Myocyte (in vitro differentiated cells): ENCODE data around the gene KRT12. TPM values are rescaled to one million over a fixed set of nuclear protein-coding genes. Genes with fewer than 3 reads are reported as not detected.

Experiments
- DNase-seq: peaks from one replicate; pipeline ENCODE4 v3.0.0-alpha.2; 2012; ENCODE audit warnings: low read depth
- polyA plus RNA-seq: library from polyadenylated mRNA; unstranded; fragments of >200 nt; gene quantifications from one replicate; pipeline ENCODE4 v1.2.1, GENCODE V29; 2012; ENCODE audit warnings: missing spikeins
- total RNA-seq: library from RNA; depleted of rRNA; stranded (reverse); fragments of >200 nt; gene quantifications from 2 replicates; pipeline ENCODE4 v1.2.3, GENCODE V29; 2014

KRT12 gene
- not detected in 2 replicates for total RNA-seq
- not detected for polyA plus RNA-seq

- no peak for DNase-seq
Measured at GRCh38 chr17:40866838-40867237, at the start of gene KRT12. Gene KRT12, minus strand, starts transcription at chr17:40867223. Its CDS starts 37 bp downstream, at chr17:40867186.

- peak; percentile 17 for DNase-seq
Measured at GRCh38 chr17:40916366-40916765, 49.3 kb upstream of the KRT12 start.

GRCh38 chr17:40915721-40916256, 48.8 kb upstream of the KRT12 start:
- DNase-seq, result peak; percentile 45

- peak; percentile 73 for DNase-seq
Measured at GRCh38 chr17:40915199-40915661, 48.2 kb upstream of the KRT12 start.

- no peak for DNase-seq
Measured at GRCh38 chr17:40914075-40914855, 47.2 kb upstream of the KRT12 start.

- DNase-seq, result no peak
Measured at GRCh38 chr17:40912486-40913210, 45.6 kb upstream of the KRT12 start.

GRCh38 chr17:40910441-40910841, 43.4 kb upstream of the KRT12 start:
- DNase-seq, result peak; percentile 52

- DNase-seq, result no peak
Measured at GRCh38 chr17:40909755-40910154, 42.7 kb upstream of the KRT12 start.

GRCh38 chr17:40909351-40909750, 42.3 kb upstream of the KRT12 start:
- peak; percentile 95 for DNase-seq

- DNase-seq, result no peak
Measured at GRCh38 chr17:40906613-40907012, 39.6 kb upstream of the KRT12 start.

GRCh38 chr17:40905370-40905769, 38.3 kb upstream of the KRT12 start:
- DNase-seq, result no peak

- no peak for DNase-seq
Measured at GRCh38 chr17:40903129-40903847, 36.3 kb upstream of the KRT12 start.

- DNase-seq, result no peak
Measured at GRCh38 chr17:40902498-40902897, 35.5 kb upstream of the KRT12 start.

GRCh38 chr17:40901981-40902474, 35.0 kb upstream of the KRT12 start:
- no peak for DNase-seq

GRCh38 chr17:40900809-40901356, 33.9 kb upstream of the KRT12 start:
- no peak for DNase-seq

- no peak for DNase-seq
Measured at GRCh38 chr17:40896916-40897455, 30.0 kb upstream of the KRT12 start.

GRCh38 chr17:40895106-40895730, 28.2 kb upstream of the KRT12 start:
- no peak for DNase-seq

GRCh38 chr17:40888196-40888720, 21.2 kb upstream of the KRT12 start:
- DNase-seq, result no peak

- DNase-seq, result peak; percentile 44
Measured at GRCh38 chr17:40886090-40886489, 19.1 kb upstream of the KRT12 start.
